GM12891 (cell line): ENCODE data around the gene UBE2E2.

ENCODE experiments used
- DNase-seq: peaks from one replicate; pipeline ENCODE4 v3.0.0; 2011; ENCODE audit warnings: low spot score; ENCODE audit not compliant: insufficient read length
- FAIRE-seq: peaks from 2 replicates; lab custom pipeline; 2011; peaks lifted over from hg19 to GRCh38; lab: Jason Lieb, UNC
- PAX5 ChIP-seq: IDR thresholded peaks from 2 replicates; pipeline ENCODE4 v1.6.1; 2011; ENCODE audit warnings: low read length, moderate library complexity, mild to moderate bottlenecking; ENCODE audit not compliant: insufficient read depth, severe bottlenecking
- POLR2A ChIP-seq: IDR thresholded peaks from 2 replicates; pipeline ENCODE4 v1.6.1; 2011; ENCODE audit warnings: low read depth, low read length, control low read depth
- POLR2AphosphoS5 ChIP-seq: IDR thresholded peaks from 2 replicates; pipeline ENCODE4 v1.6.1; 2011; ENCODE audit warnings: low read depth, low read length, control low read depth
- POU2F2 ChIP-seq: IDR thresholded peaks from 2 replicates; pipeline ENCODE4 v1.6.1; 2011; ENCODE audit warnings: low read depth, mild to moderate bottlenecking, control low read depth, low read length, moderate library complexity
- SPI1 ChIP-seq: IDR thresholded peaks from 2 replicates; pipeline ENCODE4 v1.6.1; 2011; ENCODE audit warnings: low read depth, low read length, control low read depth
- TAF1 ChIP-seq: IDR thresholded peaks from 2 replicates; pipeline ENCODE4 v1.6.1; 2011; ENCODE audit warnings: low read depth, low read length, control low read depth

UBE2E2 gene

DNA sequence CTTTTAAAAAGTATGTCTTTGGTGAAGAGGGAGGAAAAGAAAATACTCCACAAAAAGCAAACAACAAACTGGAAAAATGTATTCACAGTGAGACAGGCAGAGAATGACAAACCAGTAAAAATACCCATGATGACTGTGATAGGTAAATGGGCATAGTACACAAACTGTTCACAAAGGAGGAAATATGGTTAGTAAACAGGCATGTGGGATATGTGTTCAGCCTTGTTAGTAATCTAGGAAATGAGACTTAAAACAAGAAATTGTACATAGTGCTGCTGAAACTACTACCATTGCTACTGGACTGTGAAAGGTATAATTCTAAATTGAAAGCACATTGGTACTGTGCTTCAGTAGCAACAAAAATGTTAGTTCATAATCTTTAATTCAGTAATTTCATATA is 50.1 kb downstream of the UBE2E2 start:
- DNase-seq = no peak
- FAIRE-seq = peak; percentile 81
- TF ChIP-seq SPI1 (no peak), POLR2A (no peak), POLR2AphosphoS5 (no peak), PAX5 (no peak), TAF1 (no peak), POU2F2 (no peak)

DNA sequence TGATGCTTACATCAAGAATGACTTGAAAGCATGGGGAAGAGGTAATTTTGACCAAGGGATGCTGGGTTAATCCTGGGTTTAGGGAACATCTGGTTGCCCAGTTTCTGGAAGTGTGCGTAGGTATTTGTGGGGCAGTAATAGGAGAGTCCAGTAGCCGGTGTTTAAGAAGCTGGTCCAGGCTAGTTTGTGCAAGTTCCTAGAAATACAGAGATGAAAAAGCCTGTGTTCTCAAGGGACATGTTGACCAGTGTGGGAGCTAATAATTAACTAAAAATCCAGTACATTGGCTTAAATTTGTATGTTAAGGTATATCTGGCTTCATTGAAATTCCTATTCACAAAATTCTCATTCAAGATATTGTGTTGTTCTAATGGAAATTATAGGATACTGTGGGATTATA is 51.2 kb downstream of the UBE2E2 start:
- TF ChIP-seq TAF1 = no peak
- TF ChIP-seq POLR2A = no peak
- no peak for TF ChIP-seq POU2F2
- no peak for TF ChIP-seq SPI1
- no peak for TF ChIP-seq PAX5
- no peak for TF ChIP-seq POLR2AphosphoS5
- DNase-seq (no peak), FAIRE-seq (no peak)

DNA sequence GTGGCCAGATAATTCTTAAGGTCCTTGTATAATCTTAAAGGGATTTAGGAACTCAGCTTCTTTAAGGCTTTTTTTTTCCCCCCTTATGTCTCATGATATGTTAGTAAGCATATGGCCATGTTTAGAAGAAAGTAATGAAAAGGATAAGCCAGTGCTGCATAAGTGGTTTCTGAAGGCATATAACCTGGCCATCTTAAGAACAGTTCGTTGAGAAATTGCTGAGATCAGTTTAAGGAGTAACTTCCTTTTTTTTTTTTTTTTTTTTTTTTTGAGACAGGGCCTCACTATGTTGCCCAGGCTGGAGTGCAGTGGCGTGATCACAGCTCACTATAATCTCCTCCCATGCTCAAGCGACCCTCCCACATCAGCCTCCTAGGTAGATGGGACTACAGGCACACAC is 51.7 kb downstream of the UBE2E2 start:
- DNase-seq (no peak), FAIRE-seq (no peak)
- TF ChIP-seq POLR2A (no peak), POU2F2 (no peak), POLR2AphosphoS5 (no peak), SPI1 (no peak), PAX5 (no peak), TAF1 (no peak)

DNA sequence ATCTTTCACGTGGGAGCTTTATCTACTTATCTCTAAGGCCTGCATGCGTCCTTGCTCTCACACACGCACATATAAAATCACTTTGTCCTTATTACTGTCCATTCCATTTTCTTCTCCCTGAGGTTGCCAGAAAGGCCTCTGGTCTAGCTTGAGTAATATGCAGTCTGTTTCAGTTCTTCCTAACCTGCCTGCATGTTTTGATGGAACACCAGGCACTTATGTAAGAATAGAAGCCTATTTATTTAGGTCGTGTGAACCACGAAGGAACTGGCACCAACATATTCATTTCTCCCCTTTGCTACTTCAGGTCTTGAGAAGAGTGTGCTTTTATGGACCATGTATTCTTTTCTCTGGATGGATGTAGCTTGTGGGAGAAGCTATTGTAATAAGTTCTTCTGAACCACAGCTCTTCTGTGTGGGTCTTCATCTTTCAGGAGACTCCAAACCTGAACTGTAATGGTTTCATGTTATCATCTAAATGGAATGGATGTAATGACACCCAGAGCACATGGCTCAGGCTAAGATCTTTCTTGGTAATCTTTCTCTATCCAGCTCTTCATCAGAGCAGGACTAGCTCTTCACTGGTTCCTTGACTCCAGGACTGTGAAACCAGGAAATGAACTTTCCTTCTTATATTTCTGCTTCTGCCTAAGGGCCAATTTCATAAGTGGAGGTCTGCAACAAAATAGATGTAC is 53.8 kb downstream of the UBE2E2 start:
- FAIRE-seq (peak; percentile 67), DNase-seq (no peak)
- no peak for TF ChIP-seq PAX5
- TF ChIP-seq POLR2AphosphoS5 = no peak
- no peak for TF ChIP-seq TAF1
- TF ChIP-seq SPI1 = peak; percentile 37; the same call in 1 of the 2 replicates
- no peak for TF ChIP-seq POU2F2
- no peak for TF ChIP-seq POLR2A

DNA sequence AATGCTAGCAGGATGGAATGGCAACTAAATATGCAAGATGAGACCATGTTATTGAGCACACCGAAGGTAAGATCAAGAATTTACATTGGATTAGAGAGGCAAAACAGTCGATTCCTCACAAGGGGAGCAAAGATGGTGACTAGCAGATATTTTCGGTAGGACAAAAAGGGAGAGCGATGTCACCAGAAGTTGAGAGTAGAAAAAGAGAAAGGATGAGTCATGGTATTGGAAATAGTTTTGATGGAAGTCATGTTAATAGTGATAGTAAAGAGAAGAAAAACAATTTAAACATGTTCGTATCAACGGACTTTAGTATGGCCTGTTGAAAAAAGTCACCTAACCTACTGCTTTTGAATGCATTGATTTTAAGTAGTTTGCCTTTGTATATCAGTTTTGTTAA is 55.0 kb downstream of the UBE2E2 start:
- FAIRE-seq = no peak
- TF ChIP-seq TAF1 (no peak), SPI1 (no peak), PAX5 (no peak), POLR2A (no peak), POLR2AphosphoS5 (no peak), POU2F2 (no peak)
- DNase-seq = no peak

DNA sequence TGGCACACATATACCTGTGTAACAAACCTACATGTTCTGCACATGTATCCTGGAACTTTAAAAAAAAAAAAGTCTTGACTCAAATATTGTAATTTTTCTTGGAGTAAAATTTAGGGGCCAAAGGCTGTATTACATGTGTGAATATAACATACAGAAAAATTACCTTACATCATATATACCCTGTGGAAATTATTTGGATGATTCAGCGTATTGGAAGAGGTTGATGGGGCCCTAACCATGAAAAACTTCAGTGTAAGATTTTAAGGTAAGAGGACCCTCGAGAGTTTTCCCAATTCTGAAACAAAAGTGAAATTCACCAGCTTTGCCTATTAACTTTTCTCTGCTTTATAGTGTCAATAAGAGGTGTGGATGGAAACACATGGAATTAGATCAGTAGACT is 56.4 kb downstream of the UBE2E2 start:
- no peak for FAIRE-seq
- DNase-seq = no peak
- TF ChIP-seq PAX5 (no peak), TAF1 (no peak), POLR2A (no peak), POLR2AphosphoS5 (no peak), POU2F2 (no peak), SPI1 (no peak)

DNA sequence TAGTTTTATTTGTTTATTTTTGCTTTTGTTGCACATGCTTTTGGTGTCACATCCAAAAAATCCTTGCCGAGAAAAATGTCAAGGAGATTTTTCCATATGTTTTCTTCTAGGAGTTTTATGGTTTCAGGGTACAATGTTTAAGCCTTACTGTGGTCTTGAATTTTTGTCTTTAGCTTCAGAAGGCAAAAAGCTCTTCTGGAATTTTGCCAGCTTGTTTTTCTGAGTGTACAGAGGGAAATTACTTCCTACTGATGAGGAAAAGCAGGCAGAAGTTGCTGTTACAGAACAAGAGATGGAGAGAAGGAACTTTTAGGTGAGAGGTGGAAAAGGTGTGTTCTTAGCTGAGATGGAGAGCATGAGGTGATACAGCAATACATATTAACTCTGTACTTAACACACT is 59.6 kb downstream of the UBE2E2 start:
- no peak for TF ChIP-seq PAX5
- no peak for TF ChIP-seq SPI1
- no peak for TF ChIP-seq POLR2AphosphoS5
- TF ChIP-seq POLR2A = no peak
- no peak for TF ChIP-seq TAF1
- no peak for TF ChIP-seq POU2F2
- FAIRE-seq (no peak), DNase-seq (no peak)

DNA sequence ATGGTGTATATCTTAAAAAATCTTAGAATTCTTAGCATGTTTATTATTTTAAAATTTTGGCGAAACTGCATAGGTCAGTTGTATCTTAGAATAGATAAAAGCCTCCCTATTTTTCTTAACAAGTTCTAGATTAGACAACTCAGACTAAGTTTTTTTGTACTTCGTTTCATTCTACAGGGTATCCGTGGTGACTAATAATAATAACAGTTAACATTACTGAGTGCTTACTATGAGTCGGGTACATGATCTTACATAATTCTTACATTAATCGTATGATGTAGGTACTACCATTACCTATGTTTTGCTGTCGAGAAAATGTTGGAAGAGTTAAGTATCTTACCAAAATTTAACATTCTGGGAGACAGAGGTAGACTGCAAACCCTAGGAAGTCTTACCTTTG is 60.7 kb downstream of the UBE2E2 start:
- no peak for DNase-seq
- TF ChIP-seq POLR2AphosphoS5 (no peak), POLR2A (no peak), SPI1 (no peak), PAX5 (no peak), POU2F2 (no peak), TAF1 (no peak)
- FAIRE-seq = no peak

DNA sequence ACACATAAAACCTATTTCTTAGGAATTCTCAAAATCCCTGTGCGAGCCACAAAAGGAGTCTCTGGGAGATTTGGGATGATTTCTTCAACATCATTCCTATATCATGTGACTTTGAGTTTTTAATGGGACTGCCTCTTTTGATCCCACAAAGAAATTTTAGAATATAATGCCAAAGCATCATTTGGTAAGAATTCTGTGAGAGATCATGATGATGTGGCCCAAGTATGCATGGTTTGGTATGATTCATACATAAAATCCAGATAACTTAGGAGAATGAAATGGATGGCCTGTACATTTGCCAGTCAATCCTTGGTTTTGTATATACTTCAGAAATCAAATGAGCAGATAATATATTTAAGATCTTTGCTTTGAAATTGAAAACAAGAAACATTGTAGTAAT is 61.3 kb downstream of the UBE2E2 start:
- FAIRE-seq (no peak), DNase-seq (no peak)
- TF ChIP-seq POU2F2 = no peak
- no peak for TF ChIP-seq SPI1
- no peak for TF ChIP-seq PAX5
- TF ChIP-seq POLR2A = no peak
- TF ChIP-seq POLR2AphosphoS5 = no peak
- TF ChIP-seq TAF1 = no peak

DNA sequence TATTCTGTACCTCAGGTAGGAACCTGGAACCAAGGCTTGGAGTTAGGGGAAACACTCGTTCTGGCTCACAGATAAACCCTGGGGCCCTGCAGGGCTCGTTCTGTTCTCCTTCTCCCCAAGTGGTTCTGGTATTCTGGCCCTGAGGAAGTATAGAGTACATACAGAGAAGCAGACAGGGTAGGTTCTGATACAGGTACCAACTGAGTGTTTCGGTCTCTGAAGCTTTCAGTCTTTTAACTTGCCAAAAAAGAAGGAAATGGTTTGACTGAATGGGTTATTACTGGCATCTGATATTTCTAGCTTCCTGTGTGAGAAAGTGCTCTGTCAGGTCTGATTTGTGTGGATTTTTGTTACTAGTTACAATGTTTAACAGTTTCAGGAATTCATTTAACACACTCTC is 67.3 kb downstream of the UBE2E2 start:
- no peak for TF ChIP-seq TAF1
- no peak for TF ChIP-seq POLR2A
- no peak for TF ChIP-seq PAX5
- no peak for TF ChIP-seq POLR2AphosphoS5
- no peak for TF ChIP-seq SPI1
- no peak for TF ChIP-seq POU2F2
- DNase-seq = no peak
- no peak for FAIRE-seq
